Kidney capillary endothelial cell (primary cell): ENCODE data around the gene C18orf32.
"Not testable (repeated sequence)": the region's sequence is repeated elsewhere in the genome, so short reads cannot be mapped to it uniquely, and the experiment has no call there.

Experiments used
- DNase-seq: peaks from one replicate; pipeline ENCODE4 v3.0.0-alpha.2; 2018; ENCODE audit warnings: low spot score

C18orf32 gene

DNA sequence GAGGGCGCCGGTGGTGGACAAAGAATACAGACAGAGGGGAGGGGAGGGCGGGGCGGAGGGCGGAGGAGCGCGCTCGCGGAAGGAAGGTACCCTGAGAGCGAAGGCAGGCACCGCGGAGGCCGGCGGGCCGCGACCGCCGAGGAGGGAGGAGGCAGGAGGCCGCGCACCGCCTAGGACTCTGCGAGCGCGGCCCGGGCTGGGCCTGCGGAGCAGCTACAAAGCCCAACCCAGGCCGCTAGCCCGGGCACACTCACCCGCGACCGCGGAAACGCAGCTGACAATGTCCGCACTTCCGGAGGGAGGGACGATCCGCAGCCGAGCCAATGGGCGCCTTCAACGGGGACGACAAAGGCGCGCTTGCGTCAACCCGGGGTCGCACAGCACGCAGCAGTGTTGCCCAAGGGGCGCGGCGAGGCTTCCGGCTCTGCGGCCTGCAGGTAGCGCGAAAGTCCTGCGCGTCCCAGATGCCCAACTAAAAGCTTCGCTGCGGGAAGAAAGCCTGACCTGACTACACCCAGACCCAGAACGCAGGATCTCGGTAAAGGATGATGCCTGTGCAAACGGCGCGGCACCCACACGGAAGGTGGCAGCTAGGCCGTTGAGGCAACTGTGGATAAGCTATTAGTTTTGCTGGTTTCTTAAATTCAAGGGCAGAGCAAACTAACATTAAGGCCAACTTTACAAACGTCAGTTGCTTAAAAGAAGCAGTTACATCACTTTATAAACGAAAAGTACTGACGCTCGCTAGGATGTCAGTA lies at the start of gene C18orf32:
Gene C18orf32, minus strand, starts transcription at position 282 of the 758 bp plus-strand sequence. CDS start 3,486 bp downstream, outside the sequence.
- DNase-seq, result peak; percentile 92

- no peak for DNase-seq
Measured at GRCh38 chr18:49534846-49535601, 48.0 kb upstream of the C18orf32 start.

- no peak for DNase-seq
Measured at GRCh38 chr18:49531678-49532153, 44.7 kb upstream of the C18orf32 start.

- no peak for DNase-seq
Measured at GRCh38 chr18:49529596-49529995, 42.6 kb upstream of the C18orf32 start.

DNA sequence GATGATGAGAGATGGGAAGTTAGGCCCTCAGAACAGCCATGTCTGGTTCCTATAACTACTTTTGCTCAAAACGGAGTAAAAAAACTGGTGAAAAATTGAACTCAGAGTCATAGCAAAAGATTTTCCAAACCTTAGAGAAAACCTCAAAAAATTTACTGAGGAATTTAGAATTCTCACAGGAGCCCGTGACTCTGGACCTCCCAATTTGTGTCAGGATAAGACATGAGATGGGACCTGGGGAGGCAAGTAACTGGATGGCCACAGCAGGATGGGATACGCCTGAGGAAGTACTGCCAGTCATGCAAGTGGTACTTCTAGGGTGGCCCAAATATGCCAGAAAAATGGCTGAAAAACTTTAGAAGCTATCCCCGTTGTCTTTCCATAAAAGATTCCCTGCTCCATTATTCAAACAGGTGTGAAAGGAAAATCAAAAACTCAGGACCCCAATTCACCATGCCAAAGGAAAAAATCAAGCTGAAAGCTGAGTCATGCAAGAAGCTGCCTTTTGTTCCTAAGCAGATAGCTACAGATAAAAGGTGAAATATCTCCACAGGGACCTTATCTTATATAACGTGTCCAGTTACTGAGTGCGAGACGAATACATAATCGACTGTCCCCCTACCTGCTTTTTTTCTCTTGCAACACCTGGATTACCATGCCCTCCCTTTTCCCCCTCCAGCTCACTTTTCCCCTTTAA lies 40.7 kb upstream of the C18orf32 start:
- no peak for DNase-seq

GRCh38 chr18:49525981-49526380 lies 38.9 kb upstream of the C18orf32 start:
- DNase-seq, result no peak

DNA sequence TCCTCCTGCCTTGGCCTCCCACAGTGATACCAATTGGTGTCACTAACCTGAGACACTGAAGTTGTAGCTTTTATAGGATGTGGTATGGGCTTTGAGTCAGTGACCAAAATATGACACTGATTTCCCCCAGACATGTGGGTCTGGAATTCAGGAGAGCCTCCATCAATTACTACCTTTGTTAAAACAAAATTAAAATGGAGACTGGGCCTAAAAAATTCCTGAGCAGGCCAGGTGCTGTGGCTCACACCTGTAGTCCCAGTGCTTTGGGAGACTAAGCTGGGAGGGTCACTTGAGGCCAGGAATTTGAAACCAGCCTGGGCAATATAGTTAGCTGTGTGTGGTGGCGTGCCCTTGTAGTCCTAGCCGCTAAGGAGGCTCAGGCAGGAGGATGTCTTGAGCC lies 37.9 kb upstream of the C18orf32 start:
- no peak for DNase-seq

DNA sequence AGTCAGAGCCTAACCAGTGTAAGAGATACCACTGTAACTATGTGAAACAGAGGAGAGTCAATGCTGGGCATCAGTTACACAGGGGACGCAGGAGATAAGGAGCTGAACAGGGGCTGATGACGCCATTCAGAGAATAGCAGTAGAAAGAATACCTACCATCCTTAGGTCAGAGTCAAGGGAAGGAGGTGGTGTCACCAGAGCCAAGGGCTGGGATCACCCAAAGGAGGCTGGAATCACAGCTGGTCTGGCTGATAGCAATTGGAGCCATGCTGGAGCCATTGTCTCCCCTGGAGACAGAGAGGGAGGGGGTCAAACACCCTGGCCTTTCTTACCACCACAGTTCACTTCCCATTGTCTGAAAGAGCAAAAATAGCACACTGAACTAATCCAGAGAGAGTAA lies 37.3 kb upstream of the C18orf32 start:
- DNase-seq, result no peak

- DNase-seq, result not testable (repeated sequence)
Measured at GRCh38 chr18:49523580-49524093, 36.6 kb upstream of the C18orf32 start.

DNA sequence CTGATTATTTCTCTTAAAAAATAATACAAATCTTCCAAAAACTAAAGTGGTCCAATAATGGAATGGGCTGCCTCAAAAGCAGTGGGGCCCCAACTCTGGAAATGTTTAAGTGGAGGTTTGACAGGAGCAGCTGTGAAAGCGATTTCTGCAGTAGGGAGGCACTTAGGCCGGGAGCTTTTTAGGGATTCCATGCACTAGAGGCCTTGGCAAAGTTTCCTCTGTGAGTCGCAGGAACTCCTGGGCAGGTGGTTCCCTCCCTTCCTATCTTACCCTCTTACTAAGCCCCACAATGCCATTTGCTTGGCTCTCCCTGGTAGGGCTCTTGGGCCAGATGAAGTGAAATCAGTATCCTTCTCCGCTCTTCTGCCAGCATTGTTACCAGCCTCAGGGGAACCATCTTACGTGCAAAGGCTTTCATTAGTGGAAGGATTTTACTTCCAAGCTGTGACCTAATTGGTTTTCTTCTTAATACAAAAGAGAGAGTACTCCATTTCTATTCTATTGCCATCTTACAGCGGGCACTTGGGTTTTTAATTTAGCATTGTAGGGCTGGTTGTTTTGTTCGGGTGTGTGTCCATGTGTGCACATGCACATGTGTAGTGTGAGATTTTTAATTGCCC lies 34.3 kb upstream of the C18orf32 start:
- DNase-seq, result no peak

- DNase-seq, result no peak
Measured at GRCh38 chr18:49520661-49521145, 33.7 kb upstream of the C18orf32 start.

DNA sequence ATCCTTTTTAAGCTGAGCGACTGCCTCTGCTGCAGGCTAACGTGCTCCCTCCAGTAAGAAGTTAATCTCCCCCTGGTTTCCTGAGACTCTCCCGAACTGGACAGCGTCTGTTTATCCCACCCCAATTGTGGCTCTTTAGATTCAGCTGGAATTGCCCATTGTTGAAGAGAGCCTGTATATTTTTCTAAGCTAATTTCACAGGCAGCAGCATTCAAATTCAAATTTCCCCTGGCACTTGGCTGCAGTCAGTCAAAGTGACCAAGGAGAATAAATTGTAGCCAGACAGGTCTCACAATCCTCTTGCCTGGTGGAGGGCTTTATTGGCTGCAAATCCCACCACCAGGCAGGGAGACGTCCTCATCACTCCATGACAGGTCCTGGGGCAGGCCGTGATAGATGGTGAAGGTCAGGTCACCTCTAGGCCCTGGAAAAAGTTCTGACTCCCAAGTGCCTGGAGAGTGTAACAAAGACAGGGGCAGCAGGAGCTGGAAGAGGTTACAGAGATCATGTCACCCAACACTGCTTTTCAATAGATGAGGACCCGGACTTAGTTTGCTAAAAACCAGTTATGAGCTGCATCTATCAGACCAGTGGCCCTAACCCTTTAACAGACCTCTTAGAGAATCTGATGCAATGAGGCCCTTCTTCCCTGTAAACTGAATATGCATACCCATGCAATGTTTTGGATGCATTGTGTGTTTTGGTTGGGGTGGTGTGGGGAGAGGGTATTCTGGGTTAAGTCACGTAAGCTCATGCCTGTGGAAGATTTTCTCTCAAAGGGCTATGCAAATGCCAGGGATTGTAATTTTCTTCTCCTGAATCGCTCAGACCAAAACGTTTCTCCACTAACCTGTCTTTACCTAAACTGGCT lies 32.3 kb upstream of the C18orf32 start:
- DNase-seq, result no peak

DNA sequence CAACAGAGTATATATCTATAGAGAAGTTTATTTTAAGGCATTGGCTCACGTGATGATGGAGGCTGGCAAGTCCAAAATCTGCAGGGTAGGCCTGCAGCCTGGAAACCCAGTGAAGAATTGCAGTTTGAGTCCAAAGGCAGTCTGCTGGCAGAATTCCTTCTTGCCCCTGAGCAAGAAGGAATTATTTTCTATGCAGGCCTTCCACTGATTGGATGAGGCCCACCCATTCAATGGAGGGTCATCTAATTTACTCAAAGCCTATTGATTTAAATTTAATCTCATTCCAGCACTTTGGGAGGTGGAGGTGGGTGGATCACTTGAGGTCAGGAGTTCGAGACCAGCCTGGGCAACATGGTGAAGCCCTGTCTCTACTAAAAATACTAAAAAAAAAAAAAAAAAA lies 30.4 kb upstream of the C18orf32 start:
- no peak for DNase-seq

DNA sequence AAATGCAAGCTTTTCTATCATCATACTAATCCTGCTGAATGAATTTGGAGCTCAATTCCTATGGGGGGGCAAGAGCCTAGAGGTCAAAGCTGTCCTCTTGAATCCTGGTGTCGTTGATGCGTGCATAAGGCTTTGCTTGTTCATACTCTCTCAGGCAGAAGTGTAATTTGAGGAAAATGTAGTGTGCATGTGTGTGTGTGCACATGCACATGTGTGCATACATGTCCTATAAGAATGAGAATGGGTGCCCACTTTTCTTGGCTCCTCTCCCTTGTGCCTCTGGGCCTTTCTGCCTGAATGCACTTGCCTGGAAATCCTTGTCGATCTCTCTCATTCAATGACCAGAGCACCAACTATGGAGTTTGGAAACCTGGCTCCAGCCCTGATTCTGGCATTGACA lies 28.5 kb upstream of the C18orf32 start:
- DNase-seq, result no peak

DNA sequence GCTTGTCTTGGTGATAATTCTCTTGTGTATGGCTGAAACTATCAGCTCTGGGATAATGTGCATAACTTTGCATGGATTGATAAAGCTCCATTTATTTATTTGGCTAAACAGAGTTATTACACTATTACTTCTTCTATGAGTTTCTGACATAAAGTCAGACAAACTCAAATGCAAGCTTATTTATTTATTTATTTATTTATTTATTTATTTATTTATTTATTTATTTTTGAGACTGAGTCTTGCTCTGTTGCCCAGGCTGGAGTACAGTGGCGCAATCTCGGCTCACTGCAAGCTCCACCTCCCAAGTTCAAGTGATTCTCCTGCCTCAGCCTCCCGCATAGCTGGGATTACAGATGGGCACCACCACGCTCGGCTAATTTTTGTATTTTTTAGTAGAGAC lies 28.0 kb upstream of the C18orf32 start:
- DNase-seq, result not testable (repeated sequence)

- no peak for DNase-seq
Measured at GRCh38 chr18:49514577-49514976, 27.5 kb upstream of the C18orf32 start.

- not testable (repeated sequence) for DNase-seq
Measured at GRCh38 chr18:49512876-49513275, 25.8 kb upstream of the C18orf32 start.

GRCh38 chr18:49510393-49511115 lies 23.5 kb upstream of the C18orf32 start:
- no peak for DNase-seq

DNA sequence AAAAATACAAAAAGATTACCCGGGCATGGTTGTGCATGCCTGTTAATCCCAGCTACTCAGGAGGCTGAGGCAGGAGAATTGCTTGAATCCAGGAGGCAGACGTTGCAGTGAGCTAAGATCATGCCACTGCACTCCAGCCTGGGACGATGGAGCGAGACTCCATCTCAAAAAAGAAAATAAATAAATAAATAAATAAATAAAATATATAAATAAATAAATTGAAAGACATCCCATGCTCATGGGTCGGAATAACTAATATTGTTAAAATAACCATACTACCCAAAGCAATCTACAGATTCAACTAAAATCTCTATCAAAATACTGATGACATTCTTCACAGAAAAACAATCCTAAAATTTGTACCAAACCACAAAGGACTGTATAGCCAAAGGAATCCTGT lies 19.4 kb upstream of the C18orf32 start:
- DNase-seq, result not testable (repeated sequence)

- no peak for DNase-seq
Measured at GRCh38 chr18:49503931-49504330, 16.9 kb upstream of the C18orf32 start.
